ENCODE results near the gene KAZN. TPM values are rescaled to one million over a fixed set of nuclear protein-coding genes. Genes with fewer than 3 reads are reported as not detected.

Gene KAZN
- total and polyA plus RNA-seq, 9 donors, result 5.1 to 17.4 (median 14.3) TPM

GRCh38 chr1:14782741-14783591 is 184.5 kb downstream of the KAZN start:
- H3K4me1 ChIP-seq (ENCODE audit: control insufficient read depth, insufficient read depth, low read length), result no peaks in the 10 kb centered on the region
- H3K27me3 ChIP-seq (ENCODE audit: control insufficient read depth, insufficient read depth, low read length), result no peaks in the 10 kb centered on the region
- H3K27ac ChIP-seq (ENCODE audit: low read length), result no peak overlapping the region
- no peak overlapping the region for H3K4me3 ChIP-seq (ENCODE audit: low read length)
- WGBS (ENCODE audit: insufficient coverage), result 52% methylated on average over 5 of the region's 8 CpGs
- no peaks in the 10 kb centered on the region for H3K36me3 ChIP-seq (ENCODE audit: control insufficient read depth, insufficient read depth, low read length)
- no peaks in the 10 kb centered on the region for H3K9me3 ChIP-seq (replicated peaks; ENCODE audit: control insufficient read depth, low read depth, low read length)
- no peak for DNase-seq

DNA sequence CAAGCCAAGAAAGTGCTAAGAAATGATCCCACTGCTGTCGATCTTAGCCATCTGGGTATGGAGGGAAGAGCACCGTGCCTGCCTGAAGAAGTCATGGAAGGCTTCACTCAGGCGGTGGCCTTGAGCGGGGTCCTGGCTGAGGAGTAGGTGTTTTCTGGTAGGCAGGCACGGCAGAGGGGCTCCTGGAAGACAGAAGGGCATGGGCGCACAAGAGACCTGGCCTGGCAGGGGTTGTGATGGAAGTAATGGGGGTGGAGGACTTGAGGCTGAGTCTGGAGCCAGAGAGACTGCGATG is 185.1 kb downstream of the KAZN start:
- Histone ChIP-seq H3K4me3 (ENCODE audit: low read length) (no peak overlapping the region), H3K27me3 (ENCODE audit: control insufficient read depth, insufficient read depth, low read length) (no peaks in the 10 kb centered on the region), H3K36me3 (ENCODE audit: control insufficient read depth, insufficient read depth, low read length) (no peaks in the 10 kb centered on the region), H3K4me1 (ENCODE audit: control insufficient read depth, insufficient read depth, low read length) (no peaks in the 10 kb centered on the region), H3K27ac (ENCODE audit: low read length) (no peak overlapping the region), H3K9me3 (replicated peaks; ENCODE audit: control insufficient read depth, low read depth, low read length) (no peaks in the 10 kb centered on the region)
- DNase-seq, result no peak
- 94% methylated on average over 7 of the region's 7 CpGs for whole genome bisulfite sequencing (ENCODE audit: insufficient coverage)

DNA sequence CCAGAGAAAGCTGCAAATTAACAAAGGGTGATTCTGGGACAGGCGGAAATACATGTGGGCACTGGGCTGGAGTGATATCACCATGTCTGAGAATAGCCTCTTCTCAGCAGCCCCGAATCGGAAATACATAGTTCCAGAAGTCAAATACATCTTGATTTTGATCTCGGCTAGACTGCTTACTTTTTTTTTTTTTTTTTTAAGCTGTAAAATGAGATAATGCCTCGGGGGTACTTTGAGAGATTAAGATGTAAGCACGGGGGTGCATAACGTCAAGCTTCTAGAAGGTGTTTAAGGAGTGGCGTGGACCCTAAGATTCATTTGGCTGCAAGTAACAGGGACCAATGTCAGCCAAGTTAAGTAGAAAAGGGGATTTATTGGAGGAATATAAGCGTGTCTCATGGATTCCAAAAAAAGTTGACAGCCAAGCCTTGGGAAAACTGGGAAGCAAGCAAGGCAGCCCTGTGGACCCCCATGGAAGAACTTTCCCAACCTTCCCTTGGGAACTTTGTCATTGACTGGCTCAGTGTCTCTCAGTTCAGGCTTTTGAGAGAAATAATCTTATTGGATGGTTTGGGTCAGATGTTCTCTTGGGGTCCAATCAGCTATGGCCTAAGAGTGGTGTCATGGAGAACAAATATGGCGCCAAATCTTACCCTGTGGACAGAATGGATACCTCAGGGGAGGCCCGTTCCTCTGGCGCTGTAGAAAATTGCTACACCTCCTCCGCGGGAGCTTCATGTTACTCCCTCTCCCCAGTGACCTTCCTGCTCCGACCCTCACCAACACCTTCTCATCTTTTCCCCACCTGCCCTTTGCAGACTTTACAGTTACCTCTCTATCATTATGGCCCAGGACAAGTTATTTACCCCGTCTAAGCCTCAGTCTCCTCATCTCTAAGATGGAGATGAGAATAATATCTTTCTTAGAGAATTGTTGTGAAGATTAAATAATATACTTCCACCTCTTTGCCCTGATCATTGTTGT is 186.6 kb downstream of the KAZN start:
- Histone ChIP-seq H3K36me3 (ENCODE audit: control insufficient read depth, insufficient read depth, low read length) (no peaks in the 10 kb centered on the region), H3K27ac (ENCODE audit: low read length) (no peak overlapping the region), H3K9me3 (replicated peaks; ENCODE audit: control insufficient read depth, low read depth, low read length) (no peaks in the 10 kb centered on the region), H3K4me1 (ENCODE audit: control insufficient read depth, insufficient read depth, low read length) (no peaks in the 10 kb centered on the region), H3K4me3 (ENCODE audit: low read length) (no peak overlapping the region), H3K27me3 (ENCODE audit: control insufficient read depth, insufficient read depth, low read length) (no peaks in the 10 kb centered on the region)
- 90% methylated on average over 14 of the region's 16 CpGs for WGBS (ENCODE audit: insufficient coverage)
- no peak for DNase-seq

DNA sequence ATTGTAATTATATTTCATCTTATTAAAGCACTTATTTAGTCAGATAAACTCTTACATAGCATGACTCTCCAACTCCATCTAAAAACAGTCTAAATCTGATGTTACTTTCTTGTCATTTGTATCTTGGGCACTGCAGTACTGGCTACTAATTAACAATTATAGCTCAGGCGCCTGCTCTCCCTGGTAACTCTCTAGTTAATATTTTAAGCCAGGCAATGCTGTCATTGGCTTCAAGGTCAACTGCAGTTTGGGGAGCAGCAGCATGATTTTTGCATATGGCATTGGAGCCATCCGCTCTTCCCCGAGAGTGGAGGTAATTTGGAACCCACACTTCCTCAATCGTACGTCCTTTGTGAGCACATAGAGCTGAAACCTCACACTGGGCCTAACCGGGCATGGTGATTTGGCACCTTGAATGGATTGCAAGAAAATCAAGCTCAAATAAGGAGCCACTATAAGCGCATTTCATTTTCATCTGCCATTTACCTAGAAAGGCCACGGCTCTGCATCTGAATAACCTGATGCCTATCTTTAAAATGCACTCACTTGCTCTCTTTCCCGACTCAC is 187.7 kb downstream of the KAZN start:
- 70% methylated on average over 8 of the region's 9 CpGs for WGBS (ENCODE audit: insufficient coverage)
- H3K4me3 ChIP-seq (ENCODE audit: low read length), result no peak overlapping the region
- H3K27ac ChIP-seq (ENCODE audit: low read length), result no peak overlapping the region
- peaks cover under 1% of the 10 kb centered on the region for H3K4me1 ChIP-seq (ENCODE audit: control insufficient read depth, insufficient read depth, low read length)
- DNase-seq, result no peak
- no peaks in the 10 kb centered on the region for H3K36me3 ChIP-seq (ENCODE audit: control insufficient read depth, insufficient read depth, low read length)
- H3K9me3 ChIP-seq (replicated peaks; ENCODE audit: control insufficient read depth, low read depth, low read length), result no peaks in the 10 kb centered on the region
- H3K27me3 ChIP-seq (ENCODE audit: control insufficient read depth, insufficient read depth, low read length), result no peaks in the 10 kb centered on the region

DNA sequence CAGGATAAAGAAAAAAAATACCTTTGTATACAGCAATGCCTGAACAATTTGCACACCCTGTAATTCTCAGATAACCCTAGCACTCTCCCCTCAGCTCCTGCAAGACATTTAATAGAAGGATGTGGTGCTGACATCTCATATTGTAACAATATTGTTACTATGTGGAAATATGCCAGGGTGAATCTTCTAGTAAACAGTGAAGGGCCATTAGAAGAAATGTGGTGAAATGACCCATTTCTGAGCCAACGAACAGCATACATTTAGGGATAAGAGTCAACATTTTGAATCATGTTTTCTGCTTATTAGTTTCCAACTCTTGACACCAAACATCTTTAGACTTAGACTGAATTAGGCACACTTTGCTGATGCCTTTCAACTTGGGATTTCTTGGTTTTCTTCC is 188.2 kb downstream of the KAZN start:
- Histone ChIP-seq H3K27ac (ENCODE audit: low read length) (no peak overlapping the region), H3K27me3 (ENCODE audit: control insufficient read depth, insufficient read depth, low read length) (no peaks in the 10 kb centered on the region), H3K4me3 (ENCODE audit: low read length) (no peak overlapping the region), H3K9me3 (replicated peaks; ENCODE audit: control insufficient read depth, low read depth, low read length) (no peaks in the 10 kb centered on the region), H3K36me3 (ENCODE audit: control insufficient read depth, insufficient read depth, low read length) (no peaks in the 10 kb centered on the region), H3K4me1 (ENCODE audit: control insufficient read depth, insufficient read depth, low read length) (peaks cover 3% of the 10 kb centered on the region)
- DNase-seq, result no peak
- no CpG with 5 or more reads among the region's 1 CpG for WGBS (ENCODE audit: insufficient coverage)

- peaks cover 3% of the 10 kb centered on the region for H3K4me1 ChIP-seq (ENCODE audit: control insufficient read depth, insufficient read depth, low read length)
- H3K27ac ChIP-seq (ENCODE audit: low read length), result no peak overlapping the region
- WGBS (ENCODE audit: insufficient coverage), result 80% methylated on average over 10 of the region's 10 CpGs
- no peak for DNase-seq
- H3K27me3 ChIP-seq (ENCODE audit: control insufficient read depth, insufficient read depth, low read length), result no peaks in the 10 kb centered on the region
- no peaks in the 10 kb centered on the region for H3K36me3 ChIP-seq (ENCODE audit: control insufficient read depth, insufficient read depth, low read length)
- H3K9me3 ChIP-seq (replicated peaks; ENCODE audit: control insufficient read depth, low read depth, low read length), result no peaks in the 10 kb centered on the region
- no peak overlapping the region for H3K4me3 ChIP-seq (ENCODE audit: low read length)
Observed at GRCh38 chr1:14787604-14788003, 189.1 kb downstream of the KAZN start.

- no peaks in the 10 kb centered on the region for H3K9me3 ChIP-seq (replicated peaks; ENCODE audit: control insufficient read depth, low read depth, low read length)
- H3K4me3 ChIP-seq (ENCODE audit: low read length), result no peak overlapping the region
- H3K36me3 ChIP-seq (ENCODE audit: control insufficient read depth, insufficient read depth, low read length), result no peaks in the 10 kb centered on the region
- peak; percentile 76 for DNase-seq
- H3K4me1 ChIP-seq (ENCODE audit: control insufficient read depth, insufficient read depth, low read length), result peaks cover 3% of the 10 kb centered on the region
- H3K27me3 ChIP-seq (ENCODE audit: control insufficient read depth, insufficient read depth, low read length), result no peaks in the 10 kb centered on the region
- H3K27ac ChIP-seq (ENCODE audit: low read length), result no peak overlapping the region
- 80% methylated on average over 2 of the region's 7 CpGs for WGBS (ENCODE audit: insufficient coverage)
Observed at GRCh38 chr1:14788080-14788479, 189.6 kb downstream of the KAZN start.

- Histone ChIP-seq H3K4me3 (ENCODE audit: low read length) (no peak overlapping the region), H3K27me3 (ENCODE audit: control insufficient read depth, insufficient read depth, low read length) (no peaks in the 10 kb centered on the region), H3K27ac (ENCODE audit: low read length) (no peak overlapping the region), H3K9me3 (replicated peaks; ENCODE audit: control insufficient read depth, low read depth, low read length) (no peaks in the 10 kb centered on the region), H3K4me1 (ENCODE audit: control insufficient read depth, insufficient read depth, low read length) (peaks cover 3% of the 10 kb centered on the region), H3K36me3 (ENCODE audit: control insufficient read depth, insufficient read depth, low read length) (no peaks in the 10 kb centered on the region)
- DNase-seq, result no peak
- WGBS (ENCODE audit: insufficient coverage), result 55% methylated on average over 5 of the region's 7 CpGs
Observed at GRCh38 chr1:14790982-14791381, 192.5 kb downstream of the KAZN start.

- Histone ChIP-seq H3K4me3 (ENCODE audit: low read length) (no peak overlapping the region), H3K36me3 (ENCODE audit: control insufficient read depth, insufficient read depth, low read length) (no peaks in the 10 kb centered on the region), H3K27me3 (ENCODE audit: control insufficient read depth, insufficient read depth, low read length) (no peaks in the 10 kb centered on the region), H3K4me1 (ENCODE audit: control insufficient read depth, insufficient read depth, low read length) (peaks cover 3% of the 10 kb centered on the region), H3K9me3 (replicated peaks; ENCODE audit: control insufficient read depth, low read depth, low read length) (no peaks in the 10 kb centered on the region), H3K27ac (ENCODE audit: low read length) (no peak overlapping the region)
- DNase-seq, result no peak
- WGBS (ENCODE audit: insufficient coverage), result 90% methylated on average over 9 of the region's 14 CpGs
Observed at GRCh38 chr1:14791654-14792053, 193.2 kb downstream of the KAZN start.

DNA sequence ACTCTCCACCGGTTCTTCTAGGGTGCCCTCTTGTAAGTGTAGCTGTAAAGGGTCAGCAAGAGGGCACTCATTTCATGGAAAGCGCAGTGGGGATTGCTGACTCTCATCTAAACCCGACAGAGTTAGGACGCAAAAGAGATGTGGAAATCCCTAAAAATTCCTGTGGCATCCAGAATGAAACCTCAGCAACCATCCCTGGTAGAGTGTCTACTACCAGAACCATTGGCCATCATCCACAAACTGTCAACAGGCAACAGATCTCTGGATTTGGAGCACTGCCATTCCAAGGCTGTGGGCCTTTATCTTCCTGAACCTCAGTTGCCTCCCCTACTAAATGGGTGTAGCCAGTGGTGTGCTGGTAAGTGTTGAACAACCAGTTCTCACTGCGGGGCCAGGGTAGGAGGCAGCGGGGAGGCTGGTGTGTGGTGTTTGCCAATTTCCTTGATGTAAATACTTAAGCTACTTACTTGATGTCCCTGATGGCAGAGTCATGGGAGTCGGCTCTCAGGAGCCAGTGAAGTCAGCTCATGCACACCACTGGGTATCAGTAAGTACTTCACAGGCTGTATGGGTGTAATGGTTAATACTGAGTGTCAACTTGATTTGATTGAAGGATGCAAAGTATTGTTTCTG is 195.8 kb downstream of the KAZN start:
- Histone ChIP-seq H3K9me3 (replicated peaks; ENCODE audit: control insufficient read depth, low read depth, low read length) (no peaks in the 10 kb centered on the region), H3K36me3 (ENCODE audit: control insufficient read depth, insufficient read depth, low read length) (no peaks in the 10 kb centered on the region), H3K27ac (ENCODE audit: low read length) (no peak overlapping the region), H3K27me3 (ENCODE audit: control insufficient read depth, insufficient read depth, low read length) (no peaks in the 10 kb centered on the region), H3K4me3 (ENCODE audit: low read length) (no peak overlapping the region), H3K4me1 (ENCODE audit: control insufficient read depth, insufficient read depth, low read length) (peaks cover 3% of the 10 kb centered on the region)
- DNase-seq, result no peak
- WGBS (ENCODE audit: insufficient coverage), result 81% methylated on average over 5 of the region's 7 CpGs
